NCI-H345 (cell line): ENCODE data around the gene LHX6.

Experiments used
- DNase-seq: peaks from one replicate; lab custom pipeline; 2025; lab: John Stamatoyannopoulos, UW

The LHX6 gene

GRCh38 chr9:122190597-122191381 is 38.0 kb downstream of the LHX6 start:
- no peak for DNase-seq

GRCh38 chr9:122188369-122188768 is 40.4 kb downstream of the LHX6 start:
- DNase-seq, result no peak

GRCh38 chr9:122186777-122187470 is 41.8 kb downstream of the LHX6 start:
- no peak for DNase-seq

GRCh38 chr9:122186301-122186700 is 42.5 kb downstream of the LHX6 start:
- DNase-seq, result no peak

- no peak for DNase-seq
Measured at GRCh38 chr9:122184551-122184950, 44.2 kb downstream of the LHX6 start.

GRCh38 chr9:122183501-122183900 is 45.3 kb downstream of the LHX6 start:
- DNase-seq, result no peak

- DNase-seq, result peak; percentile 22
Measured at GRCh38 chr9:122180633-122181032, 48.1 kb downstream of the LHX6 start.

GRCh38 chr9:122179690-122180074 is 49.1 kb downstream of the LHX6 start:
- DNase-seq, result no peak

GRCh38 chr9:122179054-122179689 is 49.6 kb downstream of the LHX6 start:
- no peak for DNase-seq

GRCh38 chr9:122176916-122177315 is 51.8 kb downstream of the LHX6 start:
- DNase-seq, result no peak

GRCh38 chr9:122173670-122174069 is 55.1 kb downstream of the LHX6 start:
- no peak for DNase-seq

GRCh38 chr9:122172131-122172530 is 56.6 kb downstream of the LHX6 start:
- no peak for DNase-seq

GRCh38 chr9:122168356-122168755 is 60.4 kb downstream of the LHX6 start:
- DNase-seq, result no peak

GRCh38 chr9:122164286-122164685 is 64.5 kb downstream of the LHX6 start:
- no peak for DNase-seq

- no peak for DNase-seq
Measured at GRCh38 chr9:122162415-122162814, 66.3 kb downstream of the LHX6 start.

- no peak for DNase-seq
Measured at GRCh38 chr9:122159925-122160246, 68.9 kb downstream of the LHX6 start.

- DNase-seq, result peak; percentile 97
Measured at GRCh38 chr9:122159026-122159924, 69.5 kb downstream of the LHX6 start, which contains the start of the genes MORN5 and NDUFA8. Gene MORN5, plus strand, starts transcription at chr9:122159908. Its CDS starts 65 bp downstream, at chr9:122159973. Gene NDUFA8, minus strand, starts transcription at chr9:122159779. Its CDS starts 102 bp downstream, at chr9:122159677.

- DNase-seq, result peak; percentile 9
Measured at GRCh38 chr9:122158202-122158601, 70.6 kb downstream of the LHX6 start.

- no peak for DNase-seq
Measured at GRCh38 chr9:122155796-122156195, 73.0 kb downstream of the LHX6 start.
